IPS-NIHi7 (cell line): ENCODE results near the gene IGFBP6.
"Not testable (repeated sequence)": the region's sequence is repeated elsewhere in the genome, so short reads cannot be mapped to it uniquely, and the experiment has no call there.

ENCODE experiments used
- DNase-seq: peaks from one replicate; pipeline ENCODE4 v3.0.0; 2012; ENCODE audit warnings: mixed read lengths; ENCODE audit errors: extremely low spot score

The IGFBP6 gene

DNA sequence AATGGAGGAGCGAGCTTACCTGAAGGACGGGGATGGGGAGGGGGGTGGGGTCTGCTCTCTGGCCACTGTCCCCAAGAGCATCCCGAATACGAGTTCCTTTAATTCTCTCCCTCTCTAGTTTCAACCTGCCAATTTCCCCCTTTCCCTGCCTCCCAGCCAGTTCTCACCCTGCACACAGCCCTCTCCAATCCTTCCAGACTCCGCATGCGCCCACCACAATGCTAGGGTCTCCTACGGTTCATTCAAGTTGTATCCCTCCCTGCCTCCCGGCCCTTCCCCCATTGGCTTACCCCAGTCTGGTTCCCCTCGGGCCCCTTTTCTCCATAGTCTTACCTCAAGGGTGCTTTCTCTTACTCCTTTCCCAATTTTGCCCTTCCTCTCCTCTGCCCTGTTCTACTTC lies 708 bp upstream of the IGFBP6 start:
- no peak for DNase-seq

DNA sequence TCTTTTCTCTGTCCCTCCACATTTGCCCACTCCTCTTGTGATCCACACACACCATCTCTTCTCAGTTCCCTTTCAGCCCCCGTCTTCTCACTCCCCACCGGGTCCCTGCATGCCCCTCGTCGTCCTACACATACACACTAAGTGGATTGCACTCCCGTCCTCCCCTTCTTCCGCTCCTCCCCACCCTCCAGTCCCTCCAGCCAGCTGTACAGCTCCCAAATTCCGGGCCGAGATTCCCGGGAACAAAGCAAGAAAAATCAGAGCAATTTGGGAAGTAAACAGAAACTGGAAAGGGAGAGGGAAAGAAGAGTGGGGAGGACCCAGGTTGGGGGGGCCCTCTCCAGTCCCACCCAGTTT lies 282 bp upstream of the IGFBP6 start:
- DNase-seq = peak; percentile 39

- DNase-seq = no peak
These were observed 1.0 kb downstream of the IGFBP6 start for GRCh38 chr12:53098354-53098981.

DNA sequence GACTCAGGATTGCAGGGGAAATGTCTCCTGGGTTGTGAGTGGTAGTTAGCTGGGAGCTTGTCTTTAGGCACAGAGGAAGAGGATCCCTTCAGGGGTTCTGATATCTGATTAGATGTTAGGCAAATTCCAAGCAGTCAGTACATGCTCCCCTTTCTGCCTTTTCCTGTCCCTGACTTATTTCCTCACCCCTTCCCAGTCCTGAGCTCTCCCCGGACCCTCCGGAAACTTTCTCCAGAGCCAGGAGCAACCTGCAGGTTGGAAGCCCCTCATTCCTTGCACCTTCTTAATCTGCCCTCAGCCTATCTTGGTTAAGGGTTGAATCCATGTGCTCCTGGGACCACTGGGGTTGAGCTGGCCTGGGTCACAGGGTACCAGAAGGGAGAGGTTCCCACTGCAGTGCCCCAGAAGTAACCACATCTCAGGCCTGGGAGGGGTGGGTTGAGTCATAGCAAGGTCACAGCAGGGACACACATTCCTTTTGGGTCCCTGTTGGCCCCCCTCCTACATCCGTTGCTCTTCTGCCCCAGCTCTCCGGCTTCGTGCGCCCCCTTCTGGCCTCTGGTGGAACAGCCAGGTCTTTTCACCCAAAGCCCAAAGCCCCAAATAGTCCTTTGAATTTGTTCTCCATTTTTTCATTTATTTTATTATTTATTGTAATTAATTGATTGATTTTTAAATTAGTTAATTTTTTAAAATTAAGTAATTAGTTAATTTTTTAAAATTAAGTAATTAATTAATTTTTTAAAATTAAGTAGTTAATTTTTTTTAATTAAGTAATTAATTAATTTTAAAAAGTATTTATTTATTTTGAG lies 1.8 kb downstream of the IGFBP6 start:
- peak; percentile 92 for DNase-seq

GRCh38 chr12:53100466-53101151 lies 3.1 kb downstream of the IGFBP6 start:
- no peak for DNase-seq

- no peak for DNase-seq
These were observed 3.8 kb downstream of the IGFBP6 start for GRCh38 chr12:53101266-53101665.

DNA sequence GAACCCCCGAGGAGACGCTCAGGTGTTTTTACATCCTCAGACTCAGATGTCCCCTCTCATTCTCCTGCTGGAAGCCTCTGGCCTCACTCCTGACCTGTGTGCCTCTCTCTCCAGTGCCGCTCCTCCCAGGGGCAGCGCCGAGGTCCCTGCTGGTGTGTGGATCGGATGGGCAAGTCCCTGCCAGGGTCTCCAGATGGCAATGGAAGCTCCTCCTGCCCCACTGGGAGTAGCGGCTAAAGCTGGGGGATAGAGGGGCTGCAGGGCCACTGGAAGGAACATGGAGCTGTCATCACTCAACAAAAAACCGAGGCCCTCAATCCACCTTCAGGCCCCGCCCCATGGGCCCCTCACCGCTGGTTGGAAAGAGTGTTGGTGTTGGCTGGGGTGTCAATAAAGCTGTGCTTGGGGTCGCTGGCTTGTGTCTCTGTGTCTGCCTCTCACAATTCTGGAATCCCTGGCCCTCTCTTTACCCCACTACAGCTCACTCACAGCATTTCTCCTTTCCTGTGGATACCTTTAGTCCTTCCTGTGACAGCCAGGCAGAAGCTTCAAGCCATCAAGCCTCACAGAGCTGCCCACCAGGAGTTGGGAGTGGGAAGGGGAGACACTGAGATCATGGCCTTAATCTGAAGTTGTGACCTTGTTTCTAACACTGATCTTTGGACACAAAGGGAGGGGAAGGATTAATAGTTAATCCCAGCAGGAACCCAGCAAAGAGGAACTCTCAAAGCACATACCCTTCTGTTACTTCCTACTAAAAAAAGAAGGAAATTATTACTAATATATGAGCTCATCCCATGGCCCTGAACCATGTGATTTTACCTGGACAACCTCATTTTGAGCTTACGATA lies 4.7 kb downstream of the IGFBP6 start:
- DNase-seq = no peak

DNA sequence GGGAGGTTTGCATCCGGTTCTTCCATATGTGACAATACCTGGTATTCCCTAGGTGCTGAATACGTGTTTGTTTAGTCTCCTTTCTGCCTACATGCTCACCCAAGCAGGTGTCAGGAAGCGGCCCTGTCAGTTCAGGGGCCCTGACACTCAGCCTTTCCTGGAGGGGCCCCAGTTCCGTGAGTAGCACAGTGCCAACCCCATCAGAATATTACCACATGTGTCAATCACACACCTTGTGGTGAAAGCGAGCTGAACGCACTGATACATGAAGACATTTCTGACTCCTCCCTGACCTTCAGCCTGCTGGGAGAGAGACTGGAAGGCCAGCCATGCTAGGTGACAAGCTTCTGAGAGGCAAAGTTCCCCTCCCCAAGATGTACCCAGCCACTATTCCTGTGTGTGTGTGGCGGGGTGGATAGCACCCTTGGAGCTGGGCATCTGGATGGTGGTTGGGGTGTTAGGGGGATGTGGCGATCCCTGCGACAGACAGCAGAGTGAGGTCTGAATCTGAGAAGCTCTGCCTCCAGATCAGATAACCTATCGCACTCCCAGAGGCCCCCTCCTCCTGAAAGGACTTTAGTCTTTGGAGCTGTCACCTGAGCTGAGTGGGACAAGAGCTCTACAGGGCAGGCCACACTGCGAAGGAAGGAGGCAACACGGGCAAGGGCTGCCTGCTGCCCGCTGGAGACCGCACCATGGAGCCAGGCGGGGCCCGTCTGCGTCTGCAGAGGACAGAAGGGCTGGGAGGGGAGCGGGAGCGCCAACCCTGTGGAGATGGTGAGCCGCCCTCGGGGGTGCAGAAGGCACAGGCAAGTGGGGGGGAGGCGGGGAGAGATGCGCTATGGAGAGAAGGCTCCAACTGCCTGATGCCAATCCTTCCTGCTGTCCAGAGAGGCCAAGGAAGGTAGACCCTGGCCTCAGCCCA lies 5.7 kb downstream of the IGFBP6 start, which contains the start of gene SOAT2:
SOAT2 (plus strand) TSS at position 604 of the 925 bp plus-strand sequence; CDS start at position 696, 92 bp downstream.
- peak; percentile 10 for DNase-seq

GRCh38 chr12:53103860-53104305 lies 6.4 kb downstream of the IGFBP6 start:
- DNase-seq = no peak

DNA sequence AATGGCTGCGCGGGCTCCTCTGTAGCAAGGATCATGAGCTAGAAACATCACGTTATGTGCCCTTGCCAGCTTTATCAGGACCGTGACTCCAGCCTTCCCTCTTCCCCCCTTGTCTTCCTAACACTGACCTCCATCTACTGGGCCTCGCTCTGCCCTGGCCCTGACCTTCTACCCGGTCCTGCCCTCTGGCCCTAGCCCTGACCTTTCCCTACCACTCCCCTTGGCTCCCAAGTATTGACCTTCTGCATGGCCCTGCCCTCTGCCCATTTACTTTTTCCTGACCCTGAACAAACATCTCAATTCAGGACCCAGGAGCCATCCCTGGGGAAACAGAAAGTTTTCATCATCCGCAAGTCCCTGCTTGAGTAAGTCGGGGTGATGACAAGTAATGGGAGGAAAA lies 7.8 kb downstream of the IGFBP6 start:
- peak; percentile 6 for DNase-seq

- DNase-seq = no peak
These were observed 8.4 kb downstream of the IGFBP6 start for GRCh38 chr12:53105712-53106439.

DNA sequence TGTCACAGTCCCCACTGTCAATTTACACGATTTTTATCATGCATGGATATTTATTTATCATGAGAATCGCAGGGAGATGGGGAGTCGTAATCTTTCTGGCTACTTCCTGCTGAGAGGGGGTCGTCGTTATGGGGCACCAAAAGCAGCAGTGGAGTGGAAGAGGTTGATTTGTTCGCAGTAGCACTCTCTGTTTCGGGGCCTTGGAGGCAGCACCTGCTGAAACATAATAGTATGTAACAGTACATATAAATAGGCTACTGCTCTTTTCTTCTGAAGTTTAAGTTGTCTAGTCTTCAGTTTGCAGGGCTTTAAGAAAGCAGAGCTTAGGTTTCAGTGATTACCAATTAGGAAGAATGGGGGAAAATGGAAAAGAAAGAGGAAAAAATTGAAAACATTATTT lies 9.7 kb downstream of the IGFBP6 start:
- peak; percentile 7 for DNase-seq

DNA sequence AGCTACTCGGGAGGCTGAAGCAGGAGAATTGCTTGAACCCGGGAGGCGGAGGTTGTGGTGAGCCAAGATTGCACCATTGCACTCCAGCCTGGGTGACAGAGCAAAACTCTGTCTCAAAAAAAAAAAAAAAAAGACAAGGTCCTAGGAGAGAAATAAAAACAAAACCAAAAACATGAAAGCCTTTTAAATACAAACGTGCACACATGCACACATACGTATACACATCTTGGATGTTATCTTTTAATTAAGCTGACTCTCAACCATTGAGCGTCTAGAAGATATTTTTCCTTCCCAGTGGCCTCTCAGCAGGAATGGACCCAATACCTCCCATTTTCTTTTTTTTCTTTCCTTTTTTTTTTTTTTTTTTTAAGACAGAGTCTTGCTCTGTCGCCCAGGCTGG lies 15.0 kb downstream of the IGFBP6 start:
- not testable (repeated sequence) for DNase-seq

DNA sequence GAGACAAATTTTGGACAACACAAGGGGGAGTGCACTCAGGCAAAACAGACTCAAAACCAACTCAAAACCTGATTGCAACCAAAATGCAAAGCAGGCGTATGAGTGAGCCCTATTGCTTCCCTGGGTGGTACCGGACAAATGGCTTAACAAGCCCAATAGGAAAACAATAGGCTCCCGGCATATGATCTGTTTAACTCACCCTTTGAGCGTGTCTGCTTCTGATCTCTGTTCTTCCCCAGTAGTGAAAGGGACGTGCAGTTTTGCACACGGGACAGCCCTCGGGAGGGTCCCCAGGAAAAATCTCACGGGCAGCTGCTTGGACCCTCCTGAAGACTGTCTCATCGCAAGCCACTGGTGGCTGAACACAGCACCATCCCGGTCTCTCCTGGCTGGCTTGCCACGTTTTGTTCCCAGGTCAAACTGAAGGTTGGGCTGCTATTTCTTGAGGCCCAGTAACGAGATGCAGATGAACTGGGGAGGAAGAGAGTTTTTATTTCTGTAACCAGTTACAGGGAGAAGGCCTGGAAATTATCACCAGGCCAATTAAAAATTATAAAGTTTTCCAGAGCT lies 15.8 kb downstream of the IGFBP6 start:
- no peak for DNase-seq

DNA sequence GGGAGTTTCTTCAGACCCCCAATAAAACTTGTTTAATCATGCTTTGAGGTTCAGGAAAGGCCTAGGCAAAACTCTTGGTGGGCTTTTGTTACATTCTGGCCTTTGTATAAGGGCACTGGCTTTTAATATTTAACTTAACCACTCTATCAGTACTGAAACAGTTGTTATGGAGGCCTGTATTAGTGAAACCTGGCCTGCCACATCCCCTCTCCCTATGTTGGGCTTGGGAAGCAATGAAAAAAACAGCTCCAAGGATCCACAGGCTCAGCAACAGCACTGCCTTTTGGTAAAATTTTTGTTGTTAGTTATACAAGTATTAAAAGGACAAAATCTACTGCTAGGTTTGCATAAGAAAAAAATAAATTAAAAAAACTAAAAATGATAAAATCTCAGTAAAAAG lies 16.5 kb downstream of the IGFBP6 start:
- no peak for DNase-seq

DNA sequence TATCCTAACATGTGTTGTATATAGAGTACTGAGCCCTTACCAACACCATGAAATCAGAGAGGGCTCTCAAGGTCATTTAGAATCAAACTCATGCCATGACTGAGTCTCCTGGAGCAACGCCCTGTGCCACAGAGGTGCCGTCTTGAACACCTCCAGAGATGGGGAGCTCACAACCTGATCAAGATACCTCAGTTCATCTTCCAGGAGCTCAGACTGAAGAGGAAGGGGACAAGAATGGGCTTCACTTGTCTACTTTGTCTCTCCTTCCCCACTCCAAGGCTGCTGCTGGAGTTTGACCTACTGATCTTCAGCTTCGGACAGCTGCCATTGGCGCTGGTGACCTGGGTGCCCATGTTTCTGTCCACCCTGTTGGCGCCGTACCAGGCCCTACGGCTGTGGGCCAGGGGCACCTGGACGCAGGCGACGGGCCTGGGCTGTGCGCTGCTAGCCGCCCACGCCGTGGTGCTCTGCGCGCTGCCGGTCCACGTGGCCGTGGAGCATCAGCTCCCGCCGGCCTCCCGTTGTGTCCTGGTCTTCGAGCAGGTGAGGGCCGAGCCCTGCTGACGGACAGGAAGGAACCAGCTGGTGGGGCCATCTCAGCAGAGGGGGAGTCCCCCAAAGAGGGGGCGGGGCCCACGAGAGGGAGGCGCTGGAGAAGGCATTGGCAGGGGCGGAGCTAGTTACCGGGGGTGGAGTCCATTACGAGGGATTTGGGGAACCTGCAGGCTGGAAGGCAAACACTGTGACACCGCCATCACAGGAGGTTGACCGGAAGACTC lies 17.8 kb downstream of the IGFBP6 start:
- DNase-seq = peak; percentile 88

- DNase-seq = no peak
These were observed 18.6 kb downstream of the IGFBP6 start for GRCh38 chr12:53115891-53116648.

DNA sequence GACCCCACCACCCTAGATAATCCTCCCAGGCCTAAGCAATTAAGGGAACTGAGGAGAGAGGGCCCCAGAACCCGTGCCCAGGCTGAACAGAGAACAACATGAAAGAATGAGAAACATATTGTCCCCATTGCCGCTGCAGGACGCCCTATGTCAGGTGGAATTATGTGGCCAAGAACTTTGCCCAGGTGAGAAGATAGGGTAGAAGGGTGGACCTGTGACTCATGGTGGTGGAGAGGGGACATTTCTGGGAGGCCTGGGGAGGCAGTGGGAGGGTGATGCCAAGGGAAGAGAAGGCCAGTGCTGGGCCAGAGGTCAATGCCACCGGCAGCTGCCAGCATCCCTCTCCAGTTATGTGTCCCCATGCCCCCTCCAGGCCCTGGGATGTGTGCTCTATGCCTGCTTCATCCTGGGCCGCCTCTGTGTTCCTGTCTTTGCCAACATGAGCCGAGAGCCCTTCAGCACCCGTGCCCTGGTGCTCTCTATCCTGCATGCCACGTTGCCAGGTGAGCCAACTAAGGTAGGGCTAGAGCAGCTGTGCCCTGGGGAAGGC lies 21.4 kb downstream of the IGFBP6 start:
- DNase-seq = no peak
